HG02973 (cell line): ENCODE data around the gene SPPL2B.
"Not testable (repeated sequence)": the region's sequence is repeated elsewhere in the genome, so short reads cannot be mapped to it uniquely, and the experiment has no call there.

ENCODE experiments used
- ATAC-seq: cut with Tn5 transposase; IDR thresholded peaks from one replicate; pipeline ENCODE4 v1.9.1; 2021; ENCODE audit warnings: moderate library complexity; ENCODE audit not compliant: unreplicated experiment

Gene SPPL2B

GRCh38 chr19:2374808-2375207, 46.3 kb downstream of the SPPL2B start:
- no peak for ATAC-seq

- no peak for ATAC-seq
These were observed 47.1 kb downstream of the SPPL2B start for GRCh38 chr19:2375353-2376121.

- ATAC-seq = no peak
These were observed 48.5 kb downstream of the SPPL2B start for GRCh38 chr19:2376784-2377519.

GRCh38 chr19:2380567-2380966, 52.1 kb downstream of the SPPL2B start:
- no peak for ATAC-seq

- ATAC-seq = no peak
These were observed 52.8 kb downstream of the SPPL2B start for GRCh38 chr19:2381148-2381820.

GRCh38 chr19:2382530-2383222, 54.2 kb downstream of the SPPL2B start:
- no peak for ATAC-seq

GRCh38 chr19:2385053-2385721, 56.7 kb downstream of the SPPL2B start:
- no peak for ATAC-seq

- no peak for ATAC-seq
These were observed 59.1 kb downstream of the SPPL2B start for GRCh38 chr19:2387367-2388288.

- no peak for ATAC-seq
These were observed 61.1 kb downstream of the SPPL2B start for GRCh38 chr19:2389594-2389993.

- no peak for ATAC-seq
These were observed 62.7 kb downstream of the SPPL2B start for GRCh38 chr19:2391118-2391725.

- no peak for ATAC-seq
These were observed 63.9 kb downstream of the SPPL2B start for GRCh38 chr19:2392366-2392765.

- not testable (repeated sequence) for ATAC-seq
These were observed 64.4 kb downstream of the SPPL2B start for GRCh38 chr19:2392899-2393298.

GRCh38 chr19:2394054-2394441, 65.6 kb downstream of the SPPL2B start:
- peak; percentile 15 for ATAC-seq

- peak; percentile 56 for ATAC-seq
These were observed 66.2 kb downstream of the SPPL2B start for GRCh38 chr19:2394442-2395292.

- not testable (repeated sequence) for ATAC-seq
These were observed 66.9 kb downstream of the SPPL2B start for GRCh38 chr19:2395293-2395829.

- ATAC-seq = not testable (repeated sequence)
These were observed 68.7 kb downstream of the SPPL2B start for GRCh38 chr19:2397173-2397572.

GRCh38 chr19:2398735-2399305, 70.3 kb downstream of the SPPL2B start:
- no peak for ATAC-seq

GRCh38 chr19:2399582-2399981, 71.1 kb downstream of the SPPL2B start:
- ATAC-seq = no peak
